ENCODE measurements around the gene MBP. TPM values are rescaled to one million over a fixed set of nuclear protein-coding genes. Genes with fewer than 3 reads are reported as not detected.

The MBP gene
- total and polyA plus RNA-seq, 3 experiments from 2014 or later, result 59.5 to 196 (median 60.0) TPM

DNA sequence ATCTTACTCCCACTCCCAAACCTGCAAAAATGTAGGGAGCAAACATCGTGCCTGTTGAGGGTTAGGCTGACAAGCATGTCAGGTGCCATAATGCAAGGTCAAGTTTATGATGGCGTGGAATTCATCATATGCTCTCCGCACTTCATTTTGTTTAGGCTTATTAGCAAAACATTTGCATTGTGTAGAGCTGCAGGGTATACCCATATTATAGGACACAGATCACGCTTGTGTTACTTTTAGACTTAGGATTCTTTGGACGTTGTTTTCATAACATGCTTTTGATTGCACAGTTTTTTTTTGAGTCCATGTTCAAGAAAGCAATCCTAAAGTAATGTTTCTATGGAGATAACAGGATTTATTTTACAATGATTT is 22.9 kb downstream of the MBP start:
- peaks cover 8 to 64% (median 25%) of the 10 kb centered on the region in 3 donors for H3K36me3 Mint-ChIP-seq
- H3K4me1 Mint-ChIP-seq, result peaks cover 92 to 99% (median 98%) of the 10 kb centered on the region in 3 donors
- H3K27me3 Mint-ChIP-seq, result no peaks in the 10 kb centered on the region
- H3K27ac ChIP-seq (ENCODE audit: low read depth, low read length), result no peak overlapping the region
- H3K9me3 Mint-ChIP-seq, result peaks cover 0 to 2% (median 0%) of the 10 kb centered on the region in 5 donors
- H3K36me3 ChIP-seq (ENCODE audit: insufficient read depth, low read length), result peaks cover 5% of the 10 kb centered on the region
- H3K4me3 ChIP-seq (ENCODE audit: low read length), result no peak overlapping the region
- no peak for DNase-seq
- H3K27me3 ChIP-seq (ENCODE audit: insufficient read depth, low read length, poor library complexity, severe bottlenecking), result no peaks in the 10 kb centered on the region
- peaks cover 60% of the 10 kb centered on the region for H3K4me1 ChIP-seq (ENCODE audit: insufficient read depth, low read length)
- no peaks in the 10 kb centered on the region for H3K9me3 ChIP-seq (ENCODE audit: low read length)
- peak overlapping the region in 2 of 7 donors; percentile 14 to 28 for H3K4me3 Mint-ChIP-seq
- ChIA-PET POLR2A (interaction anchor here (1.4 to 4.3 kb wide), 2 partner anchors 13 to 47 kb away, joined by 5 to 28 read pairs; no protein-coding TSS in a partner anchor), CTCF (interaction anchor here (1.5 to 8.3 kb wide), 3 partner anchors 12 to 126 kb away, joined by 4 to 56 read pairs (median 6); no protein-coding TSS in a partner anchor)
- peak overlapping the region in 7 of 8 donors; percentile 82 to 98 (median 97) for H3K27ac Mint-ChIP-seq

DNA sequence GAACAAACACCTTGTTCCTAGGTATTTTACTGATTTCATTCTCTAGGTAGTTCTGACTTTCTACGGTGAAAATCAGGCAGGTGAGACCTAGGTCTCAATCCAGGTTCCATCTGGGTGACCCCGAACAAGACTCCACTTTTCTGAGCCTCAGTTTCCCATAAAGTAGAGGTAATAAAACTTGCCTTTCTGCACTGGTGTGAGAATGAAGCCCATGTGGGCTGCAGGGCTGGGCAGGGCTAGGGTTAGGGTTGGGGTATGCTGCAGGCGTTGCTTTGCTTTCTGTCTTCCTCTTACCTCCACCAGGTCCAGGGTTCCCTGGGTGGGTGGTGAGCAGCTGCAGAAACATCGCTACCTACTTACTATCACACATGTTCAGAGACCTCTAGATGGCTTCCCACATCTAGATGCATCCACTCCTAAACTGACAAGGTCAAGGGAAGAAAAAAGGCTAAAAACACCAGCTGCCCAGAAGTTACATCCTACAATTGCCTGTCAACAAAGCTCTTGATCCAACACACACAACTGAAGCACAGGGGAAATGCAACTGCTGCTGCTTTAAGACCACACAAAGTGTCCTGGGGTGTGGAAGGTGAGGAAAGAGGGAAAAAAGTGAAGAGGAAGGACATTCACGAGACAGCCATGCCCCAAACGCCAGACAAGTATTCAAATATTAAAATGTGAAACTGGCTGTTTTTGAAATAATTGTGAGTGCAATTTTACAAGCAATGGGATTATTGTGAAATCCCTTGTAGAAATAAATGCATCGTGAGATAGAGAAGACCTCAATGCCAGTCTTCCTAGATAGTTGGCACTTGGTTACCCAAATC is 23.5 kb downstream of the MBP start:
- peak overlapping the region; percentile 82 to 98 (median 96) for H3K27ac Mint-ChIP-seq
- no peak for DNase-seq
- Histone ChIP-seq H3K4me1 (ENCODE audit: insufficient read depth, low read length) (peaks cover 60% of the 10 kb centered on the region), H3K27ac (ENCODE audit: low read depth, low read length) (no peak overlapping the region), H3K9me3 (ENCODE audit: low read length) (no peaks in the 10 kb centered on the region), H3K36me3 (ENCODE audit: insufficient read depth, low read length) (peaks cover 9% of the 10 kb centered on the region), H3K27me3 (ENCODE audit: insufficient read depth, low read length, poor library complexity, severe bottlenecking) (no peaks in the 10 kb centered on the region), H3K4me3 (ENCODE audit: low read length) (no peak overlapping the region)
- H3K9me3 Mint-ChIP-seq, result peaks cover 0 to 2% (median 0%) of the 10 kb centered on the region in 5 donors
- ChIA-PET CTCF (interaction anchor here (1.0 to 8.3 kb wide), 8 partner anchors 13 to 126 kb away, joined by 3 to 56 read pairs (median 6); partner anchors contain the start of gene MBP), POLR2A (interaction anchor here (1.4 to 4.3 kb wide), 5 partner anchors 10 to 46 kb away, joined by 3 to 28 read pairs (median 5); partner anchors contain the start of gene MBP)
- peak overlapping the region in 6 of 7 donors; percentile 7 to 74 (median 42) for H3K4me3 Mint-ChIP-seq
- no peaks in the 10 kb centered on the region for H3K27me3 Mint-ChIP-seq
- peaks cover 90 to 99% (median 98%) of the 10 kb centered on the region in 3 donors for H3K4me1 Mint-ChIP-seq
- peaks cover 8 to 63% (median 29%) of the 10 kb centered on the region in 3 donors for H3K36me3 Mint-ChIP-seq

DNA sequence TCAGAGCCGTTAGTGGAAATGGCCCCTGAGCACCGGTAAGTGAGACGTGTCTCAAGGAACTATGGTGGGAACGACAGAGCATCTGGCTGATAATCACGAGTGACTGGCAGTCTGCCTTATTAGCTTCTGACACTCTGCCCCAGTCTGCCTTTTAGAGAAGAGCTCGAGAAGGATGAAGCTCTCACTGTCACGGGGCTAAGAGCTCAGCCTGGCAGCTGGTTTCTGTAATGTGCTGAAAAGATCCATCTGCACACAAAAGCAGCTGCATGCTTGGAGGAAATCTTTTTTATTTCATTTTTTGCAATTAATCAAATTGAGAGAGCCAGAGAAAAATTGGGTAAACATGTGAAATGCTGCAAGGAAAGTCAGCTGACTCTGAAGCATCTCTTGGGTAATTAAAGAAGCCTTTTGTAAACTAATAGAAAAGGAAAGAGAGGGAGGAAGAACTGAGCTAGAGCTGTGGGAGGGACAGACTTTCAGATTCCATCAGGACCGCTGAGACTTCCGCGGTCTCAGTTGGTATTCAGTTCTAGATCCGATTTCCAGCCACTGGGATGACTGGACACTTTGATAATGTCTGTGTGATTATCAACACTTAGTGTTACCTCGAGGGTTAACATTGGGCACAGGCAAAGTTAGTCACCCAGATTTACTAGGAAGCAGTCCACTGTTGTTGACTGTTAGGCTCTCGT is 24.4 kb downstream of the MBP start:
- DNase-seq, result no peak
- ChIA-PET POLR2A (interaction anchor here (0.6 to 4.3 kb wide), 10 partner anchors 9 to 109 kb away, joined by 3 to 28 read pairs (median 4); partner anchors contain the start of gene MBP), CTCF (interaction anchor here (1.0 to 8.3 kb wide), 9 partner anchors 14 to 125 kb away, joined by 3 to 56 read pairs (median 6); partner anchors contain the start of gene MBP)
- Histone ChIP-seq H3K4me1 (ENCODE audit: insufficient read depth, low read length) (peaks cover 63% of the 10 kb centered on the region), H3K27me3 (ENCODE audit: insufficient read depth, low read length, poor library complexity, severe bottlenecking) (no peaks in the 10 kb centered on the region), H3K36me3 (ENCODE audit: insufficient read depth, low read length) (peaks cover 16% of the 10 kb centered on the region), H3K9me3 (ENCODE audit: low read length) (no peaks in the 10 kb centered on the region), H3K27ac (ENCODE audit: low read depth, low read length) (no peak overlapping the region), H3K4me3 (ENCODE audit: low read length) (no peak overlapping the region)
- Mint-ChIP-seq H3K9me3 (peaks cover 0 to 2% (median 0%) of the 10 kb centered on the region in 5 donors), H3K27me3 (no peaks in the 10 kb centered on the region), H3K4me3 (peak overlapping the region; percentile 26 to 74 (median 69)), H3K36me3 (peaks cover 8 to 63% (median 29%) of the 10 kb centered on the region in 3 donors), H3K27ac (peak overlapping the region; percentile 82 to 98 (median 96)), H3K4me1 (peaks cover 90 to 99% (median 98%) of the 10 kb centered on the region in 3 donors)

DNA sequence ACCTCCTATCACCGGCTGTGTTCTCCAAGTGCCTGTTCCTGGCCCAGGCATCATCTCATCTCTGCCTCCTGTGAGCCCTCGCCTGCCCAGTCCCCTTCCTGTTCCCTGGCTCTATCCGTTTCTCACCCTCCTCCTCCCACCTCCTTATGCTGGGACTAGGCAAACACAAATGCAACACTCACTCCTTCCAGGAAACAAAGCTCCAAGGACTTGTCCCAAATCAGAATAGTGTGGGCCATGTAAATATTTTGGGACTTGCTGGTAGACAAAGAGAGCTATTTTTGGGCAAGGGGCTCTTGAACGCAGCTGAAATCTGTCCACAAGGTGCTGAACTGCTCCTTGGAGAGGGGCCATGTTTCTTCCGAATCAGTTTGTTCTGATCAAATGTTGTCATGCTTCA is 25.3 kb downstream of the MBP start:
- peak overlapping the region; percentile 49 for H3K27ac ChIP-seq (ENCODE audit: low read depth, low read length)
- Mint-ChIP-seq H3K4me1 (peaks cover 90 to 99% (median 99%) of the 10 kb centered on the region in 3 donors), H3K4me3 (peak overlapping the region; percentile 66 to 84 (median 77)), H3K9me3 (peaks cover 0 to 2% (median 0%) of the 10 kb centered on the region in 5 donors), H3K36me3 (peaks cover 8 to 62% (median 25%) of the 10 kb centered on the region in 3 donors), H3K27me3 (no peaks in the 10 kb centered on the region), H3K27ac (peak overlapping the region; percentile 82 to 98 (median 96))
- no peaks in the 10 kb centered on the region for H3K27me3 ChIP-seq (ENCODE audit: insufficient read depth, low read length, poor library complexity, severe bottlenecking)
- H3K9me3 ChIP-seq (ENCODE audit: low read length), result no peaks in the 10 kb centered on the region
- DNase-seq, result no peak
- CTCF ChIA-PET, result interaction anchor here (1.2 to 8.3 kb wide), 6 partner anchors 15 to 124 kb away, joined by 3 to 56 read pairs (median 6); no protein-coding TSS in a partner anchor
- peak overlapping the region; percentile 7 for H3K4me3 ChIP-seq (ENCODE audit: low read length)
- POLR2A ChIA-PET, result interaction anchor here (0.6 to 4.3 kb wide), 6 partner anchors 8 to 108 kb away, joined by 4 to 28 read pairs (median 4); partner anchors contain the start of gene MBP
- peaks cover 72% of the 10 kb centered on the region for H3K4me1 ChIP-seq (ENCODE audit: insufficient read depth, low read length)
- peaks cover 16% of the 10 kb centered on the region for H3K36me3 ChIP-seq (ENCODE audit: insufficient read depth, low read length)

DNA sequence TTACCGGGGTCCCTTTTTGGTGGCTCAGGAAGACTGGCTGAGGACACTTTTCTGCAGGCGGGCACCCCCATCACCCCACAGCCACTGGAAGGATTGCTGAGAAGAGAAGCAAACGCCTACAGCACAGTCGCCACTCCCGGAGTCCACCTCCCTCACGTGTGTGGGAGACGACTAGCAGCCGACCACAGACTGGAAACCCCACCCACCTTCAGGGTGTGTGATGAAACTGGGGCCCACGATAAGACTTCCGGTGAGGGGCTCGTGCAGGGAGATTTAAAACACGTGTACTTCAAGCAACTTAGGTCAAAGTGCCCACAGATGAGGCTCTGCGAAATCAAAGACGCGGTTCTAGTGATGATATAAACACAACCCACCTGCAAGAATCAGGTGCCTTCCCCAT is 26.3 kb downstream of the MBP start:
- peak overlapping the region; percentile 7 for H3K4me3 ChIP-seq (ENCODE audit: low read length)
- Mint-ChIP-seq H3K27ac (peak overlapping the region; percentile 82 to 98 (median 96)), H3K36me3 (peaks cover 8 to 60% (median 25%) of the 10 kb centered on the region in 3 donors), H3K27me3 (no peaks in the 10 kb centered on the region), H3K4me1 (peaks cover 94 to 99% (median 99%) of the 10 kb centered on the region in 3 donors), H3K4me3 (peak overlapping the region; percentile 73 to 84 (median 79)), H3K9me3 (peaks cover 0 to 2% (median 0%) of the 10 kb centered on the region in 5 donors)
- POLR2A ChIA-PET, result interaction anchor here (1.0 to 4.3 kb wide), 3 partner anchors 17 to 26 kb away, joined by 3 to 28 read pairs (median 13); partner anchors contain the start of gene MBP
- CTCF ChIA-PET, result interaction anchor here (1.2 to 8.3 kb wide), 4 partner anchors 10 to 41 kb away, joined by 3 to 56 read pairs (median 4); no protein-coding TSS in a partner anchor
- peak; percentile 68 to 91 (median 87) for DNase-seq
- H3K36me3 ChIP-seq (ENCODE audit: insufficient read depth, low read length), result peaks cover 16% of the 10 kb centered on the region
- H3K9me3 ChIP-seq (ENCODE audit: low read length), result no peaks in the 10 kb centered on the region
- H3K27me3 ChIP-seq (ENCODE audit: insufficient read depth, low read length, poor library complexity, severe bottlenecking), result no peaks in the 10 kb centered on the region
- H3K27ac ChIP-seq (ENCODE audit: low read depth, low read length), result peak overlapping the region; percentile 49
- peaks cover 79% of the 10 kb centered on the region for H3K4me1 ChIP-seq (ENCODE audit: insufficient read depth, low read length)

DNA sequence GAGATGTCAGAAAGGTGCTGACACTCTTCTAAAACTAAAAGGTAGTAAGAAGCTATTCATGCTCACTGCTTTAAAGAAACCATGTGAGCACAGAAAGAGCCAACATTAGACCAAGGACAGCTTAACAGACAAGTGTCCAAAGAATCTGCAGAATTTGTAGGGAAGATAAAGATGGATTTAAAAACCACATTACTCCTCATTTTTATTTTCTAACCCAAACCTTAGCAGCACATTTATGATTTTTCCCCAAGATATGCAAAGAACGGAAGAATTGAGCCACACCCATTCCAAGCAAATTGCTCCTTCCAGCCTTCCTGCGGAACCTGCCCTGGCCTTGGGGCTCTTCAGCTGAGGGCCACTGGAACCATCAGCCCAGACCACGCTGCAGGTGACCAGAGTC is 26.9 kb downstream of the MBP start:
- CTCF ChIA-PET, result interaction anchor here (0.8 to 8.3 kb wide), 7 partner anchors 10 to 43 kb away, joined by 3 to 56 read pairs (median 3); no protein-coding TSS in a partner anchor
- Mint-ChIP-seq H3K27me3 (no peaks in the 10 kb centered on the region), H3K27ac (peak overlapping the region; percentile 82 to 98 (median 96)), H3K36me3 (peaks cover 8 to 56% (median 25%) of the 10 kb centered on the region in 3 donors), H3K9me3 (peaks cover 0 to 2% (median 0%) of the 10 kb centered on the region in 5 donors), H3K4me1 (peaks cover 95 to 100% (median 99%) of the 10 kb centered on the region in 3 donors), H3K4me3 (peak overlapping the region; percentile 73 to 84 (median 79))
- peak overlapping the region; percentile 7 for H3K4me3 ChIP-seq (ENCODE audit: low read length)
- no peak for DNase-seq
- peaks cover 16% of the 10 kb centered on the region for H3K36me3 ChIP-seq (ENCODE audit: insufficient read depth, low read length)
- H3K27me3 ChIP-seq (ENCODE audit: insufficient read depth, low read length, poor library complexity, severe bottlenecking), result no peaks in the 10 kb centered on the region
- H3K4me1 ChIP-seq (ENCODE audit: insufficient read depth, low read length), result peaks cover 84% of the 10 kb centered on the region
- POLR2A ChIA-PET, result interaction anchor here (0.7 to 4.3 kb wide), 6 partner anchors 17 to 43 kb away, joined by 3 to 28 read pairs (median 3); partner anchors contain the start of gene MBP
- H3K9me3 ChIP-seq (ENCODE audit: low read length), result no peaks in the 10 kb centered on the region
- no peak overlapping the region for H3K27ac ChIP-seq (ENCODE audit: low read depth, low read length)

DNA sequence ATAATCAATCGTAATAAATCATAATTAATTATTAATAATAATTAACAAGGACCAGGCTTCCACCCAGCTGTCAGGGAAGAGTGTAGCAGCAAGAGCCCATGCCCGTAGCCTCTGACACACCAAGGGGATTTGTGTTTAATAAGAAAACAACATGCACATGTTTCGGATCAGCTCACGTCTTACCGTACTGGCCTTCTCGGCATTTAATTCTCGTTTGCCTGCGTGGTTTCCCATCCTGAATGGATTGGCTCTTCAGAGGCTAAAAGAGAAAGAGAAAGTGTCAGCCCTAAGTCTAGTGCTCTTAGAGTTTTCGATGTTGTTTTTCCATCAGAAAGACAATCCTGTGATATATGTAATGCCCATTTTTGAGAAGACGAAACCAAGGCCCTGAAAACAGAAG is 27.6 kb downstream of the MBP start:
- H3K36me3 Mint-ChIP-seq, result peaks cover 8 to 52% (median 23%) of the 10 kb centered on the region in 3 donors
- H3K4me3 ChIP-seq (ENCODE audit: low read length), result peak overlapping the region; percentile 6

More for the DNA sequence above, 27.6 kb downstream of the MBP start:
- peak overlapping the region; percentile 82 to 98 (median 96) for H3K27ac Mint-ChIP-seq
- Histone ChIP-seq H3K4me1 (ENCODE audit: insufficient read depth, low read length) (peaks cover 91% of the 10 kb centered on the region), H3K9me3 (ENCODE audit: low read length) (no peaks in the 10 kb centered on the region), H3K27me3 (ENCODE audit: insufficient read depth, low read length, poor library complexity, severe bottlenecking) (no peaks in the 10 kb centered on the region), H3K36me3 (ENCODE audit: insufficient read depth, low read length) (peaks cover 17% of the 10 kb centered on the region), H3K27ac (ENCODE audit: low read depth, low read length) (no peak overlapping the region)
- no peak for DNase-seq
- ChIA-PET CTCF (interaction anchor here (1.1 to 8.3 kb wide), 5 partner anchors 11 to 42 kb away, joined by 3 to 56 read pairs (median 4); no protein-coding TSS in a partner anchor), POLR2A (interaction anchor here (0.7 to 1.1 kb wide), 5 partner anchors 22 to 43 kb away, joined by 3 to 4 read pairs (median 3); no protein-coding TSS in a partner anchor)
- H3K27me3 Mint-ChIP-seq, result no peaks in the 10 kb centered on the region
- peaks cover 97 to 100% (median 100%) of the 10 kb centered on the region in 3 donors for H3K4me1 Mint-ChIP-seq
- peak overlapping the region; percentile 73 to 84 (median 79) for H3K4me3 Mint-ChIP-seq
- H3K9me3 Mint-ChIP-seq, result peaks cover 0 to 2% (median 0%) of the 10 kb centered on the region in 5 donors

All from CD8-positive, alpha-beta memory T cell (primary cell).